SU-DHL-6 (cell line): ENCODE measurements around the gene RIMBP2.

Experiments
- H2AFZ ChIP-seq: fragments of 200-600 bp; sonication (generic); 2 replicates; pipeline ENCODE4 v1.6.1; 2014; ENCODE audit warnings: low read depth, mild to moderate bottlenecking, moderate library complexity, mixed read lengths, antibody characterized with exemption, low read length; ENCODE audit not compliant: severe bottlenecking
- H3F3A ChIP-seq: fragments of 200-600 bp; shearing (Covaris generic); 2 replicates; pipeline ENCODE4 v1.6.0; 2016; ENCODE audit warnings: antibody characterized with exemption, mild to moderate bottlenecking; ENCODE audit not compliant: insufficient read depth
- H3K27ac ChIP-seq: fragments of 200-600 bp; sonication (generic); 2 replicates; pipeline ENCODE4 v1.5.1; 2016; ENCODE audit warnings: low read depth, mild to moderate bottlenecking, low read length, moderate library complexity, mixed read lengths
- H3K27me3 ChIP-seq: fragments of 200-600 bp; sonication (generic), shearing (Covaris generic); 2 replicates; pipeline ENCODE4 v1.6.0; 2014; ENCODE audit warnings: mild to moderate bottlenecking, low read length
- H3K36me3 ChIP-seq: fragments of 200-600 bp; sonication (generic); 2 replicates; pipeline ENCODE4 v1.6.1; 2014; ENCODE audit warnings: mild to moderate bottlenecking, low read length, mixed read lengths
- H3K4me2 ChIP-seq: fragments of 300-600, 200-600 bp; shearing (Covaris generic), sonication (generic); 2 replicates; pipeline ENCODE4 v1.6.0; 2014; ENCODE audit warnings: low read length, low read depth, mild to moderate bottlenecking; ENCODE audit not compliant: poor library complexity, severe bottlenecking
- H3K4me3 ChIP-seq: fragments of 200-600 bp; sonication (generic); 2 replicates; pipeline ENCODE4 v1.5.1; 2014; ENCODE audit warnings: antibody characterized with exemption, low read length, mild to moderate bottlenecking, mixed read lengths; ENCODE audit not compliant: insufficient read depth, poor library complexity, severe bottlenecking
- H3K79me2 ChIP-seq: fragments of 200-600 bp; sonication (generic); 2 replicates; pipeline ENCODE4 v1.6.1; 2014; ENCODE audit warnings: mild to moderate bottlenecking, low read length, moderate library complexity; ENCODE audit not compliant: insufficient read depth
- H3K9ac ChIP-seq: fragments of 200-600 bp; sonication (generic); 2 replicates; pipeline ENCODE4 v1.7.0; 2014; ENCODE audit warnings: mild to moderate bottlenecking, low read length
- H3K9me2 ChIP-seq: fragments of 200-600 bp; sonication (generic); replicated peaks from 2 replicates; pipeline ENCODE4 v1.6.1; 2014; ENCODE audit warnings: low read length; ENCODE audit not compliant: insufficient read depth
- H3K9me3 ChIP-seq: fragments of 200-600 bp; sonication (generic); 2 replicates; pipeline ENCODE4 v1.6.1; 2014; ENCODE audit warnings: low read length, mixed read lengths; ENCODE audit not compliant: insufficient read depth
- H4K20me1 ChIP-seq: fragments of 200-600 bp; sonication (generic); 2 replicates; pipeline ENCODE4 v1.6.1; 2014; ENCODE audit warnings: low read depth, mild to moderate bottlenecking, antibody characterized with exemption, low read length, moderate library complexity, mixed read lengths
- EZH2phosphoT487 ChIP-seq: fragments of 200-600 bp; sonication (generic), shearing (Covaris generic); conservative IDR thresholded peaks from 2 replicates; pipeline ENCODE4 v1.6.1; 2018; ENCODE audit warnings: mild to moderate bottlenecking, antibody characterized with exemption, low read length, moderate library complexity, mixed read lengths
- TF ChIP-seq, protein P1 (sequence below): fragments of 200-600 bp; sonication (generic); IDR thresholded peaks from one replicate; pipeline ENCODE4 v1.5.1; 2017; ENCODE audit warnings: antibody characterized with exemption, mild to moderate bottlenecking, low read length, moderate library complexity; ENCODE audit not compliant: insufficient read depth, poor library complexity, severe bottlenecking

Gene RIMBP2

DNA sequence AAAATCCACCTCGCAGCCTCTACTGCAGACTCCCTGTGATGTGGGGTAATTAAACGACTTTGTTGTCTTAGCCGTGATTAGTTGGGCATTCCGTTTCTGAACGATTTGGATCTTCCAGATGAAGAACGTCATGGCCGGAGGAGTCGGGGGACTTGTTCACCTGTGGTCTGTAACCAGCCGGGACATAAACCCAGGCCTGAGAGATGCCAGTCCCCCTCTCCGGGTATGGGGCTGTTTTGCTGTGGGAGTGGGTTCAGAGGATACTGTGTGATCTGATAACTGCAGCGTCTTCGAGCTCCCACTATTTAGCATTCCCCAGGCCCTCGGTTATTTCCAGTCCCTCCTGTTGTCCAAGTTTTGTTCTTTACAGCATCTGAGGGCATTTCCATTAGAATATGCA, 282.3 kb downstream of the RIMBP2 start:
- no peaks in the 10 kb centered on the region for H3K36me3 ChIP-seq
- TF ChIP-seq, protein P1, sequence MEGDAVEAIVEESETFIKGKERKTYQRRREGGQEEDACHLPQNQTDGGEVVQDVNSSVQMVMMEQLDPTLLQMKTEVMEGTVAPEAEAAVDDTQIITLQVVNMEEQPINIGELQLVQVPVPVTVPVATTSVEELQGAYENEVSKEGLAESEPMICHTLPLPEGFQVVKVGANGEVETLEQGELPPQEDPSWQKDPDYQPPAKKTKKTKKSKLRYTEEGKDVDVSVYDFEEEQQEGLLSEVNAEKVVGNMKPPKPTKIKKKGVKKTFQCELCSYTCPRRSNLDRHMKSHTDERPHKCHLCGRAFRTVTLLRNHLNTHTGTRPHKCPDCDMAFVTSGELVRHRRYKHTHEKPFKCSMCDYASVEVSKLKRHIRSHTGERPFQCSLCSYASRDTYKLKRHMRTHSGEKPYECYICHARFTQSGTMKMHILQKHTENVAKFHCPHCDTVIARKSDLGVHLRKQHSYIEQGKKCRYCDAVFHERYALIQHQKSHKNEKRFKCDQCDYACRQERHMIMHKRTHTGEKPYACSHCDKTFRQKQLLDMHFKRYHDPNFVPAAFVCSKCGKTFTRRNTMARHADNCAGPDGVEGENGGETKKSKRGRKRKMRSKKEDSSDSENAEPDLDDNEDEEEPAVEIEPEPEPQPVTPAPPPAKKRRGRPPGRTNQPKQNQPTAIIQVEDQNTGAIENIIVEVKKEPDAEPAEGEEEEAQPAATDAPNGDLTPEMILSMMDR: no peak
- no peak for TF ChIP-seq EZH2phosphoT487
- H3K79me2 ChIP-seq: no peaks in the 10 kb centered on the region
- no peaks in the 10 kb centered on the region for H3K9me2 ChIP-seq
- no peaks in the 10 kb centered on the region for H3K9me3 ChIP-seq
- H3K4me2 ChIP-seq: no peak overlapping the region
- no peaks in the 10 kb centered on the region for H3K27me3 ChIP-seq
- no peaks in the 10 kb centered on the region for H3F3A ChIP-seq
- H2AFZ ChIP-seq: no peak overlapping the region
- H3K9ac ChIP-seq: no peak overlapping the region
- H3K27ac ChIP-seq: no peak overlapping the region
- no peak overlapping the region for H3K4me3 ChIP-seq
- no peaks in the 10 kb centered on the region for H4K20me1 ChIP-seq

DNA sequence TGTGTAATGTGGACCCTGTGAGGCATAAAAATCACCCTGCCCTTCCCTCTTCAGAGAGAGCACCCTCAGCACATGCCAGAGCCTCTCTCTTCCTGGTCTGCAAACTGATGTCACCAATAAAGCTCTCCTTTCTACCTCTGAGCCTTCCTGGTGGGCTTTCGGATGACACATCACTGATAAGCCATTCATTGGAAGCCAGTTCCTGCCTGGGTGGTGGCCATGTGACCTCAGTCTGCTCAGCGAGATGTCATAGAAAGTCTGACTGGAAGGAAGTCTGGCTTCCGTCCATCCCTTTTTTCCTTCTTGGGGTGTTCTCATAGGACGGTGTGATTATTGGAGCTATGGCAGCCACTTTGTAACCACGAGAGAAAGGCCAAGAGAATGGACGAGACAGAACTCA, 282.7 kb downstream of the RIMBP2 start:
- Histone ChIP-seq H3K27me3 (no peaks in the 10 kb centered on the region), H3K27ac (no peak overlapping the region), H3K79me2 (no peaks in the 10 kb centered on the region), H3K36me3 (no peaks in the 10 kb centered on the region), H4K20me1 (no peaks in the 10 kb centered on the region), H3K9me3 (no peaks in the 10 kb centered on the region), H3K4me3 (no peak overlapping the region), H3K9ac (no peak overlapping the region), H3K4me2 (no peak overlapping the region), H3K9me2 (no peaks in the 10 kb centered on the region), H2AFZ (no peak overlapping the region), H3F3A (no peaks in the 10 kb centered on the region)
- TF ChIP-seq, protein P1: no peak
- TF ChIP-seq EZH2phosphoT487: no peak

DNA sequence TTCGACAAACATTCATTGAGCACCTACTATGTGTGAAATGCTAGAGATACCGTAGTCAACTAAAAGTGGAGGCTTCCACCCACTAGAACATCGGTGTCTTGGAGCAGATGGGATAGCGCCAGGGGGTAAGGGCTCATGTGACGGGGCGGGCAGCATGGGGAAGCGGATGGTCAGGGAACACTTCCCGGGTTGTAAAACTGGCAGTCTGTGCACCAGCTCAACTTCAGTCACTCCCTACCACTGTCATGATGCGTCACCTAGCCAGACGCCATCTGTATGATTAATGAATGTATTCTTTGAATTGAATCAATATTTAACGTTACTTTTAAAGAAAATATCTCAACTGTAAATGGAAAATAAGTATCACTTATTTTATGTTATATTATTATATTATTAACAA, 284.9 kb downstream of the RIMBP2 start:
- no peak overlapping the region for H3K9ac ChIP-seq
- no peak for TF ChIP-seq EZH2phosphoT487
- TF ChIP-seq, protein P1: no peak
- H3K27me3 ChIP-seq: no peaks in the 10 kb centered on the region
- H4K20me1 ChIP-seq: no peaks in the 10 kb centered on the region
- H3K36me3 ChIP-seq: no peaks in the 10 kb centered on the region
- no peak overlapping the region for H3K4me2 ChIP-seq
- no peaks in the 10 kb centered on the region for H3K9me3 ChIP-seq
- no peak overlapping the region for H3K4me3 ChIP-seq
- H2AFZ ChIP-seq: no peak overlapping the region
- no peaks in the 10 kb centered on the region for H3K79me2 ChIP-seq
- H3K27ac ChIP-seq: no peak overlapping the region
- no peaks in the 10 kb centered on the region for H3K9me2 ChIP-seq
- H3F3A ChIP-seq: no peaks in the 10 kb centered on the region
